Astrocyte of the cerebellum (primary cell): Measurements from ENCODE around the gene PLXND1.

Experiments
- DNase-seq: peaks from one replicate; pipeline ENCODE4 v3.0.0-alpha.2; 2011; ENCODE audit warnings: low read depth
- H3K4me3 ChIP-seq: 2 replicates; pipeline ENCODE4 v1.5.1; 2011; ENCODE audit warnings: mild to moderate bottlenecking, low read depth, low read length, moderate library complexity
- in situ Hi-C: cut with HindIII; loops from 2 replicates; pipeline ENCODE4 v1.10.0; 2017; ENCODE audit warnings: low sequenced_read_pairs
- TF ChIP-seq, protein P1 (sequence below): IDR thresholded peaks from 2 replicates; pipeline ENCODE4 v1.5.1; 2012; ENCODE audit warnings: low read length, low read depth, moderate library complexity, mild to moderate bottlenecking; ENCODE audit errors: missing control alignments

PLXND1 gene

DNA sequence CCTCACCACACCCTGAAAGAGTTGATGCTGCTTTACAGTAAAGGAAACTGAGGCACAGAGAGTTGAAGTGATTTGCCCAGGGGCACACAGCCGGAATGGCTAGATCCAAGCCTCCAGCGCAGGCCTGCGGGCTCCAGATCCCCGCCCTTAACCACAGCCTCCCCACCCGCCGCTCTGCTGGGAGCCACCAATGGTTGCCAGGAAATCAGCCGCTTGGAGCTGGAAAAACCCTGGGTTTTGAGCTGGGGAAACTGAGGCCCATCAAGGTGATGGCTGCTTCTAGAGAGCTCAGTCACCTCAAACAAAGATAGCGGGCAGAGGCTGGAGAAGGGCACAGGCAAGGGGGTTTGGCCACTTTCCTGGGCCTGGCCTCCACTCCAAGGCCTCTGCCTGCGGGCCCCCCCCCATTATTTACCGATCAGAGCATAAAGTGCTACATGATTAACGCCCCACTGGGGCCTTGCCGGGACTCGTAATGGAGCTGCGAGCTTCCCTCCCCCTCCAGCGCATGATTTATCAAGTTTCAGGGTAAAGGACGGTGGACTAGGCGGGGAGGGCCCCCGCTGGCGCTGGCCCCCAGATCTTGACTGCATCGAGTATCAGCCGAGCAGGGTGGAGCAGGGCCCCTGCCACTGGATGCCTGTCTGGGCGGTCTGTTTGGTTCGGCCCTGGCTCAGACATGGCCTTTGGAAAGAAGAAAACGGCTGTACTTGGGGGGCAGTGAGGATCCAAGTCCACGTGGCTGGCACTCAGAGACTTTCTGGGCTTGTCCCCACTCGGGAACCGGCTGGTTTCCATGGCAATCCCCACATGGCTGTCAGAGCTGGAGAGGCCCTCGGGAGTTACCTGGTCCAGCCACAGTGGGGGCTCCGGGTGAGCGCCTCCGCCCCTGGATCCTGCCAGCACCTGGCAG lies 9.1 kb downstream of the PLXND1 start:
- TF ChIP-seq, protein P1, sequence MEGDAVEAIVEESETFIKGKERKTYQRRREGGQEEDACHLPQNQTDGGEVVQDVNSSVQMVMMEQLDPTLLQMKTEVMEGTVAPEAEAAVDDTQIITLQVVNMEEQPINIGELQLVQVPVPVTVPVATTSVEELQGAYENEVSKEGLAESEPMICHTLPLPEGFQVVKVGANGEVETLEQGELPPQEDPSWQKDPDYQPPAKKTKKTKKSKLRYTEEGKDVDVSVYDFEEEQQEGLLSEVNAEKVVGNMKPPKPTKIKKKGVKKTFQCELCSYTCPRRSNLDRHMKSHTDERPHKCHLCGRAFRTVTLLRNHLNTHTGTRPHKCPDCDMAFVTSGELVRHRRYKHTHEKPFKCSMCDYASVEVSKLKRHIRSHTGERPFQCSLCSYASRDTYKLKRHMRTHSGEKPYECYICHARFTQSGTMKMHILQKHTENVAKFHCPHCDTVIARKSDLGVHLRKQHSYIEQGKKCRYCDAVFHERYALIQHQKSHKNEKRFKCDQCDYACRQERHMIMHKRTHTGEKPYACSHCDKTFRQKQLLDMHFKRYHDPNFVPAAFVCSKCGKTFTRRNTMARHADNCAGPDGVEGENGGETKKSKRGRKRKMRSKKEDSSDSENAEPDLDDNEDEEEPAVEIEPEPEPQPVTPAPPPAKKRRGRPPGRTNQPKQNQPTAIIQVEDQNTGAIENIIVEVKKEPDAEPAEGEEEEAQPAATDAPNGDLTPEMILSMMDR = no peak
- peak; percentile 37 for DNase-seq
- in situ Hi-C loops = no loop called here
- no peak overlapping the region for H3K4me3 ChIP-seq

DNA sequence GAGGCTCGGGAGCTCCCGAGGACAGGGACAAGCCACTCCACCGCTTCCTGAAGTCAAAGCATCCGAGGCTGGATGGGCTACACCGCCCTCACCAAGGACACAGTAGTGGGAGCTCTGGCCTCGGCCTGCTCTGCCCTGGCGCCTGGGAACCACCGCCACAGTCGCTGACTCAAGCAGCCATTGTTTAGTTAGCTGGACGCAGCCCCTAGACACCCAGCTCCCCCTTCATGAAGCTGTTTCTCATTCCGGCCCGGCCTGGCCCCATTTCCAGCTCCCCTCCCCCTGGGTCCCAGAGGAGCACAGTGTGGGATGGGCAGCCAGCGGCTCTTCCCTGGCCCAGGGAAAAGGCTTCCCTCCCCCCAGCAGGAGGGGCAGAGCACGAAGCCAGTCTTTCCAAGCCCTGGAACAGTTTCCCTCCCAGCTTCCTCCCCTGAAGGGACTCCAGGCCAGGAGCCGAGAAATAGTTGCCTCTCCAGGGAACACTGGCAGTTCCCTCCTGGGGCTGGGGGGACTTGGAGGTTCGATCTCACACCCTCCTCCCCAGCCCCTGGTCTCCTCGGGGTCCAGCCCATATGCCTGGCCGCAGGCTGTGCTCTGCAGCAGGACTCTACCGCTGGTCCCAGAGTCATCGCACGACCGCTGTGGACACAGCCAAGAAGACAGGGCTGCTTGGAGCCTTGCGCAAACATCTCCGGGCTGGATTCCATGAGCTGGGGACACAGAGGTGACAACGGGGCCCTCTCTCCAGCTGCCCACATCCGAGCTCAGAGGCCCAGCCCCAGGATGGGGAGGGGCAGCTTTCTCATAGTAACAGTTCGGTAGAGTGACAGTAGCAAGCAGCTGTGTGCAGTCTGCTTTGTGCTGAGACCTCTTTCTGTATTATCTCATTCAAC lies 10.0 kb downstream of the PLXND1 start:
- TF ChIP-seq, protein P1 = no peak
- peak; percentile 78 for DNase-seq
- in situ Hi-C loops = no loop called here
- no peak overlapping the region for H3K4me3 ChIP-seq

DNA sequence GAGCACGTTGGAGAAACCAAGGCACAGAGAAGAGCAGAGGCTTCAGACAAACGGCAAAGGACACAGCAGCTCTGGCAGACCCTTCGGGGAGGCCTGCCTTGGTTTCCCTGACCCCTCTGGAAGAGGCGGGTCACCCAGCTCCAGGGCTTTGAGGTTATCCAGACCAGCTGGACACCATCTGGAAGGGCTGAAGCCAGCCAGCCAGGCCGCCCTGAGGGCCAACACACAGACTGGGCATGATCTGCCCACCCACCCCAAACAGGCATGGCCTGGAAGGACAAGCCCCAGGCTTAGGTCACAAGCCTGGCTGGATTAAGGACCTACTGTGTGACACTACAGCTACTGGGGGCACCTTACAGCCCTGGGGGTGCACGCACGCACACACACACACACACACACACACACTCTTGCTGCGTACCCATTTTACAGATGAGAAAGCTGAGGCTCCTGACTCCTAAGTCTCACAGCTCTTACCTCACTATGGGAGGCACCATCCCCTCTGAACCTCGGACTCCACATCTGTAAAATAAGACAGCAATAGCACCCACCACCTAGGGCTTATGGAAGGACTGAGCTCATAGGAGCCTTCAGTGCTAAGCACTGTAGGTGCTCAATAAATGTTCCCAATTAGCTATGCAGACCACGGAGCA lies 10.8 kb downstream of the PLXND1 start:
- in situ Hi-C loops = no loop called here
- no peak for DNase-seq
- H3K4me3 ChIP-seq = no peak overlapping the region
- TF ChIP-seq, protein P1 = no peak

DNA sequence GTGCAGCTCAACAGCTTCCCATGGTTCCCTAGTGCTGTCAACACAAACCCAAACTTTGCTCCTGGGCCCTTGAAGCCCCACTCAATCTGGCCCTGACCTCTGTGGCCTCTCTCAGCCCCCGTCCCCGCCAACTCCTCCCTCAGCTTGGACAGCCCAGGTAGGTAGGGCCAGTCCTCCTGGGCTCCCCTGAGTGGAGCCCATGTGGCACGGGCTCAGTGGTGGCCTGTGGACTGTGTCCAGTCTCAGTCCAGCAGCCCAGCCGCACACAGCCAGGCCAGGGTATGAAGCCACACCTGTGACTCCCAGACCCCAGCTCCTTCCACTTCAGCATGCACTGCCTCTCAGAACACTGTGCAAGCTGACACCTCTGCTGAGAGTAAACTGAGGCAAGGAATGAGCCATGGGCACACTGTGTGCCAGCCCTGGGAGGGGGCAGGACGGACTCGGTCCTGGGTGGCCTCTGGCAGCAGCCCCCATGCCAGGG lies 11.5 kb downstream of the PLXND1 start:
- TF ChIP-seq, protein P1 = no peak
- in situ Hi-C loops = no loop called here
- no peak overlapping the region for H3K4me3 ChIP-seq
- no peak for DNase-seq

DNA sequence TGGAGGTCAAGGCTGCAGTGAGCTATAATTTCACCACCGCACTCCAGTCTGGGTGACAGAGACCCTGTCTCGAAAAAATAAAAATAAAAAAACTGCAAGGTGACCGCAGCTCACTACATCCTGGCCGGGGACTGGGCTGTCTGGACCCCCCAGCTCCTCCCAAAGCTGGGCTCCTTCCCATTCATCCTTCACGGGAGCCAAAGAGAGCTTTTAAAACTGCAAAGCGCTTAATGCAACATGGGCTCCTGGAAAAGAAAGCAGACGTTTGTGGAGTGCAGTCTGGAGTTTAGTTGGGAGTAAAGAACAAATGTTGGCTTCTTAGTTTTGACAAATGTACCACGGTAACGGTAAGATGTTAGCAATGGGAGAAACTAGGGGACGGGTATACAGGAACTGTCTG lies 12.1 kb downstream of the PLXND1 start:
- TF ChIP-seq, protein P1 = no peak
- H3K4me3 ChIP-seq = no peak overlapping the region
- in situ Hi-C loops = no loop called here
- DNase-seq = no peak
